ENCODE results near the gene RPS10. TPM values are rescaled to one million over a fixed set of nuclear protein-coding genes. Genes with fewer than 3 reads are reported as not detected.

The RPS10 gene
- total RNA-seq, 6 experiments from 2014 or later: 355 to 727 (median 398) TPM

- 79% methylated on average over 3 of the region's 3 CpGs for WGBS (ENCODE audit: insufficient coverage, low coverage, low lambda C conversion rate, missing lambda C conversion rate)
- no peak overlapping the region for H3K27ac ChIP-seq
- no peaks in the 10 kb centered on the region for H3K9me3 ChIP-seq
- H3K36me3 ChIP-seq: no peaks in the 10 kb centered on the region
- intact Hi-C loops (cut with DNase I): no loop called here
- ATAC-seq (no peak), DNase-seq (no peak)
- peaks cover 0 to 18% (median 5%) of the 10 kb centered on the region in 4 donors for H3K4me1 ChIP-seq
- TF ChIP-seq POLR2A (IDR thresholded peaks at IDR 0.05) (no peak), CTCF (IDR thresholded peaks at IDR 0.05) (no peak)
- H3K4me3 ChIP-seq: no peak overlapping the region
- no peaks in the 10 kb centered on the region for H3K27me3 ChIP-seq
These were observed 31.9 kb downstream of the RPS10 start for GRCh38 chr6:34393966-34394305.

- no peak for ATAC-seq
- H3K27ac ChIP-seq: peak overlapping the region in 2 of 3 donors; percentile 92 to 93
- H3K36me3 ChIP-seq: no peaks in the 10 kb centered on the region
- intact Hi-C loops (cut with DNase I): no loop called here
- H3K4me3 ChIP-seq: peak overlapping the region; percentile 73 to 88 (median 84)
- peak in 1 of 3 donors; percentile 20 for DNase-seq
- H3K4me1 ChIP-seq: peaks cover 0 to 18% (median 5%) of the 10 kb centered on the region in 4 donors
- H3K27me3 ChIP-seq: no peaks in the 10 kb centered on the region
- H3K9me3 ChIP-seq: no peaks in the 10 kb centered on the region
- 43% methylated on average over 16 of the region's 16 CpGs for WGBS (ENCODE audit: insufficient coverage, low coverage, low lambda C conversion rate, missing lambda C conversion rate)
- no peak for TF ChIP-seq POLR2A (IDR thresholded peaks at IDR 0.05)
- TF ChIP-seq CTCF (IDR thresholded peaks at IDR 0.05): no peak
These were observed 32.5 kb downstream of the RPS10 start for GRCh38 chr6:34393191-34393965.

- Histone ChIP-seq H3K4me3 (peak within 1 kb of the TSS; percentile 73 to 88 (median 84)), H3K27ac (peak within 1 kb of the TSS; percentile 91 to 93 (median 92)), H3K27me3 (no peaks in the 10 kb centered on the region), H3K4me1 (peaks cover 0 to 18% (median 5%) of the 10 kb centered on the region in 4 donors), H3K36me3 (no peaks in the 10 kb centered on the region), H3K9me3 (no peaks in the 10 kb centered on the region)
- DNase-seq (peak; percentile 95 to 96 (median 96)), ATAC-seq (peak; percentile 90 to 94 (median 92))
- intact Hi-C loops (cut with DNase I): no loop called here
- 0% methylated on average over 10 of the region's 87 CpGs for WGBS (ENCODE audit: insufficient coverage, low coverage, low lambda C conversion rate, missing lambda C conversion rate)
- TF ChIP-seq POLR2A (IDR thresholded peaks at IDR 0.05): peak; percentile 80
- peak; percentile 79 to 95 (median 83) for TF ChIP-seq CTCF (IDR thresholded peaks at IDR 0.05)
These were observed 33.2 kb downstream of the RPS10 start, which contains the start of gene NUDT3 for GRCh38 chr6:34392497-34393190. TSS of gene NUDT3 (minus strand) at chr6:34392669. CDS start at chr6:34392362, 307 bp downstream.

- peak; percentile 36 to 49 (median 48) for ATAC-seq
- Histone ChIP-seq H3K27me3 (no peaks in the 10 kb centered on the region), H3K4me1 (peaks cover 0 to 23% (median 7%) of the 10 kb centered on the region in 4 donors), H3K36me3 (no peaks in the 10 kb centered on the region), H3K4me3 (peak overlapping the region; percentile 73 to 88 (median 84)), H3K9me3 (no peaks in the 10 kb centered on the region), H3K27ac (peak overlapping the region; percentile 91 to 93 (median 92))
- under 1% methylated on average over 18 of the region's 78 CpGs for WGBS (ENCODE audit: insufficient coverage, low coverage, low lambda C conversion rate, missing lambda C conversion rate)
- DNase-seq: peak; percentile 56 to 76 (median 70)
- intact Hi-C loops (cut with DNase I): no loop called here
- no peak for TF ChIP-seq CTCF (IDR thresholded peaks at IDR 0.05)
- TF ChIP-seq POLR2A (IDR thresholded peaks at IDR 0.05): peak; percentile 9
These were observed 33.9 kb downstream of the RPS10 start for GRCh38 chr6:34391786-34392496.
